Adrenal gland (tissue), 5 donors: ENCODE data around the gene AUH.

Source experiments
- CTCF ChIP-seq, 6 experiments: fragments of 450-650 bp in 4 of 6; fragments of 200-600 bp in 2 of 6; sonication (generic) in 1 of 6; IDR thresholded peaks; 1 replicate in 5 of 6; 2 replicates in 1 of 6; pipeline versions ENCODE4 v1.5.1 to v1.8.0; 2016 to 2021; ENCODE audit warnings: antibody characterized with exemption in 6 of 6, mild to moderate bottlenecking in 2 of 6, moderate library complexity in 1 of 6
- POLR2A ChIP-seq, 2 donors: fragments of 450-650 bp; IDR thresholded peaks; one replicate each; pipeline ENCODE4 v1.6.1; 2017; ENCODE audit warnings: antibody characterized with exemption in 2 of 2, mild to moderate bottlenecking in 2 of 2, moderate library complexity in 1 of 2
- donor health status: DM: no; HTN: no; CAD: no.

- TF ChIP-seq CTCF (IDR thresholded peaks at IDR 0.05): no peak
- no peak for TF ChIP-seq POLR2A (IDR thresholded peaks at IDR 0.05)
Observed at GRCh38 chr9:91214086-91214485, 147.6 kb downstream of the AUH start.
